Activated T-cell treated with anti-CD3 and anti-CD28 coated beads for 48 hours (primary cell): ENCODE measurements around the gene SLF2.

Source experiments
- DNase-seq: peaks from one replicate; pipeline ENCODE4 v3.0.0-alpha.2; 2020; ENCODE audit warnings: low read depth

Gene SLF2, protein sequence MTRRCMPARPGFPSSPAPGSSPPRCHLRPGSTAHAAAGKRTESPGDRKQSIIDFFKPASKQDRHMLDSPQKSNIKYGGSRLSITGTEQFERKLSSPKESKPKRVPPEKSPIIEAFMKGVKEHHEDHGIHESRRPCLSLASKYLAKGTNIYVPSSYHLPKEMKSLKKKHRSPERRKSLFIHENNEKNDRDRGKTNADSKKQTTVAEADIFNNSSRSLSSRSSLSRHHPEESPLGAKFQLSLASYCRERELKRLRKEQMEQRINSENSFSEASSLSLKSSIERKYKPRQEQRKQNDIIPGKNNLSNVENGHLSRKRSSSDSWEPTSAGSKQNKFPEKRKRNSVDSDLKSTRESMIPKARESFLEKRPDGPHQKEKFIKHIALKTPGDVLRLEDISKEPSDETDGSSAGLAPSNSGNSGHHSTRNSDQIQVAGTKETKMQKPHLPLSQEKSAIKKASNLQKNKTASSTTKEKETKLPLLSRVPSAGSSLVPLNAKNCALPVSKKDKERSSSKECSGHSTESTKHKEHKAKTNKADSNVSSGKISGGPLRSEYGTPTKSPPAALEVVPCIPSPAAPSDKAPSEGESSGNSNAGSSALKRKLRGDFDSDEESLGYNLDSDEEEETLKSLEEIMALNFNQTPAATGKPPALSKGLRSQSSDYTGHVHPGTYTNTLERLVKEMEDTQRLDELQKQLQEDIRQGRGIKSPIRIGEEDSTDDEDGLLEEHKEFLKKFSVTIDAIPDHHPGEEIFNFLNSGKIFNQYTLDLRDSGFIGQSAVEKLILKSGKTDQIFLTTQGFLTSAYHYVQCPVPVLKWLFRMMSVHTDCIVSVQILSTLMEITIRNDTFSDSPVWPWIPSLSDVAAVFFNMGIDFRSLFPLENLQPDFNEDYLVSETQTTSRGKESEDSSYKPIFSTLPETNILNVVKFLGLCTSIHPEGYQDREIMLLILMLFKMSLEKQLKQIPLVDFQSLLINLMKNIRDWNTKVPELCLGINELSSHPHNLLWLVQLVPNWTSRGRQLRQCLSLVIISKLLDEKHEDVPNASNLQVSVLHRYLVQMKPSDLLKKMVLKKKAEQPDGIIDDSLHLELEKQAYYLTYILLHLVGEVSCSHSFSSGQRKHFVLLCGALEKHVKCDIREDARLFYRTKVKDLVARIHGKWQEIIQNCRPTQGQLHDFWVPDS

DNA sequence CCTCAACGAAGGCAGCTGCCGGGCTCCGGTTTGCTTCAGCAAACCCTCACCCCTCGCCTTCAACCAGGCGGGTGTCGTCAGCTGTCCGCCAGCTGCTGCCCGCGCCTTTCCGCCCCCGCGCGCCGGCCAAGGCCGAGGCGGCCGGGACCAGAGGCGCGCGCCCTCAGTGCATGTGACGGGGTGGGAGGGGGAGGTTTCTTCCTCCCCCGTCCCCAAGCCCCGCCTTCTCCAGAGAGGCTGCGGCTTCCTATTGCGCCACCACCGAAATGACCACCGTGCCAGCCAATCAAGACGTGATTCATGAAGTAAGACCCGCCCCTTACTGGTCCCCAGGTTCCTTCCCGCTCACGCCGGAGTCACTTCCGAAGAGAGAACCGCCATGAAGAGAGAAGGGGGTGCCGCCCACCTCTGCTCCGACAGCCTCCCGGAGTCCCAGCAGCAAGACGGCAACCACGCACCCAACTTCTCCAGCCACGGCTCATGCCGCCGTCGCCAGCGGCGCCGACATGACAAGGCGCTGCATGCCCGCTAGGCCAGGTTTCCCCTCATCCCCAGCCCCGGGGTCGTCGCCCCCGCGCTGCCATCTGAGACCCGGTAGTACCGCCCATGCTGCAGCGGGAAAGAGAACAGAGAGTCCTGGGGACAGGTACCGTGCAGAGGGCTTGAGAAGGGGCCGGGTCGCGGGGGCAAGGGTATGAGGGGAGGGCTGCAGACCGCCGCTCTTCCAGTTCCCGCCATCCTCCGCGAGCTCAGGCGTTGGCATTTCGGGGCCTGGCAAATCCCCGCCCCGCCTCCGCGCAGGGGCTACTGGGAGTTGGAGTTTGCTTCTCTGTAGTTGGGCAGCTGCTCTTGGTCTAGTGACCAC lies at the start of gene SLF2:
SLF2 (plus strand) TSS at position 359 of the 865 bp plus-strand sequence; CDS start at position 507, 148 bp downstream.
- peak; percentile 89 for DNase-seq

DNA sequence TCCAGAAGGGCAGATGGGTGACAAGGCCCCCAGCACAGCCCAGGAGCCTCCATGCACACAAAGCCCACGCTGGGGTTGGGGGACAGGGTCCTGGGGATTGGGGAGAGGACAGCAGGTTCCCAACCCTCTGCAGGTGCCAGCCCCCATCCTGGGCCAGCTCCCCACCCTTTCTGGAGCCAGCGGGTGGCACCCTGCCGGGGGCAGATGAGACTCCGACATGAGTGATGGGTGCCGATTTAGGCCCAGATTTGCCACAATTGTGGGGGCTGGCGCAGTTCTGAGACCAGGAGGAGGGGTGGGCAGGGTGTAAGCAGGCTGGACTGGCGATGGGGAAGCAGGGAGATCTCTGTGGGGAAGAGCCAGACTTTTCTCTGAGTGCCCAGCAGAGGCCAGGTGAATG lies 49.3 kb upstream of the SLF2 start:
- no peak for DNase-seq

DNA sequence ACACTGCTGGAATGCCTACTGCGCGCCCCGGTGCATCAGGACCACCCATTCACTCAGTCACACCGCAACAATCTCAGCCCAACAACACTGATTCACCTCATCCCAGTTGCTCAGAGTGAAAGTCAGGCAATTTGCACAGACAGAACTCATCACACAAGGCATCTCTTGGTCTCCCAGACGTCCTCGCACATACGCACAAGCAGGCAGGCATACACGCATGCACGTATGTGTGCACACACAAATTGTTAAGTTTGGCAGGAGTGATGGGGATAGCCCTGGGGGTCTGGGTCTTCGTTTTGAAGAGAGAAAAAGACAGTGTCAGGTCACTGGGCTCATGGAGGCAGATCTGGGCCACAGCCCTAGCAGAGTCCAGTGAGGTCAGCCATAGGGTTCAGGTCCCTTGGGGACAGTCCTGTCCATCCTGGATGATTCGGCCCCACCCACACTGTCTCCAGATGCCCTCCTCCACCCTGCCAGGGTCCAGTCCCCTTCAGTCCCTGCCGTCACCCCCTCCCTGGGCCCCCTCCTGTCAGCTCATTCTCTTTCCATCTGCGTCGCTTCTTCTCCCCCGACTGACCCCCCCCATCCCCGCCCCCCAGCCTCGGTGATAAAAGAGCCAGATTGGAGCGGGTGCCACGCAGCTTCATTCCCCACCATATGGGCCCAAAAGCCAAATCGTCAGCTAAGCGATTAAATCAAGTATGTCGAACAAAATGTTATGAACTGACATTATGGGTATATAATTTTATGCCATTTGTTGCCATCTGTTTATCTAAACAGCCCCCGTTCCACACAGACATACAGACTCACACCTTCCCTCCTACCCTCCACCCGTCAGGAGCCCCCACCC lies 48.5 kb upstream of the SLF2 start:
- no peak for DNase-seq

DNA sequence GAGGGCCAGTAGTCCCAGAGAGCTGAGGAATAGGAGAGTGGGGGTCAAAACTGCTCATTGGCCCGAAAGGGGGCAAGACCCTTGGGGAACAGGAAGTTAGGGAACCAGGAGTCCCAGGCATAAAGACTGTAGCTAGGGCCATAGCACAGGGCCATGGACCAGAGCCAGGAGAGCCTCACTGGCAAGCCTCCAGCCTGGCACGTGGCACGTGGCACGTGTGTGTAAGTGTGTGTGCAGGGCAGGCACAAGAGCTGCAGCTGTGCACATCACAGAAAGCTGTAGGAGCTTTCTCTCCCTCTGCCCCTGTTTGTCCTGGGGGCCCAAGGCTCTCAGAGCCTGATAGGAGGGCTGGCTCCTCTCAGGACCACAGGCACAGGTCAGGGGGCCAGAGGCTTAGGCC lies 47.8 kb upstream of the SLF2 start:
- no peak for DNase-seq

DNA sequence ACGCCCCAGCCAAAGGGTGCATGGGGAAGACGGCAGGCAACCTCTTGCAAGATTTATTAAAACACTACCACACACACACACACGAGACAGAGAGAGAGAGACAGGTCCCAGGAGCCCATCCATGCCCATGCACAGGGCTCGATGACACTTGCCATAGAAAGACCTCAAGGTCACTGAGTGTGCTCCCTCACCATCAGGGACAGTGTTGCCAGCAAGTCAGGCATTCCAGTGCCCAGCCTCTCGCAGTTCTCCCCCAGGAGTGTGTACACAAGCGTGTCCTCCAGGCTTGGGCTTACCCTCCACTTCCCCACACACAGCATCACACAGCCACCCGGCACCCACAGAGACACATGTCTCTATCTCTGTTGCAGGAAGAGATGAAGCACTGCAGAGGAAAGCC lies 46.8 kb upstream of the SLF2 start:
- DNase-seq, result no peak

DNA sequence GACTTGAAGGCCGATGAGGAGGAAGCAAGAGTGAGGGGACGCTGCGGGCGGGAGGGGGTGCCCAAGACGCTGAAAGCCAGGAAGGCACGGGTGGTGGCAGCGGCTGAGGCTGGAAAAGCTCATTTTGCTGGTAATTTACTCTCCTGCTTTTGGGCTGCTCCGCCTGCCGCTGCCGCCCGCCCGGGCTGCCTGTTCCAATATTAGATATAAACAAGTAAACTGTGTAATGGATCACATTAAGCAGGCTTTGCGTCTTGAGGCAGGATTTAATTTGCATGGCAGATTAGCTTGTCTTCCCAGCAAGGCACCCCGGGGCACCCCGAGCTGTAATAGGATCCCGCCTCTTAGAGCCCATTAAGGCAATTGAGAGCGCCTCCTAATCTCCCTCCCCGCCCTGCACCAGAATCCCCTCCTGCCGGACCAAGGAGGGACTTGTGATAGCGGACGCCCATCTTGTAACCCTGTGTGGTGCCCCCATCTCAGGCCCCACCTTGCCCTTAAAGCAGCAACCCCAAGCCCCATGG lies 46.1 kb upstream of the SLF2 start:
- DNase-seq, result no peak

DNA sequence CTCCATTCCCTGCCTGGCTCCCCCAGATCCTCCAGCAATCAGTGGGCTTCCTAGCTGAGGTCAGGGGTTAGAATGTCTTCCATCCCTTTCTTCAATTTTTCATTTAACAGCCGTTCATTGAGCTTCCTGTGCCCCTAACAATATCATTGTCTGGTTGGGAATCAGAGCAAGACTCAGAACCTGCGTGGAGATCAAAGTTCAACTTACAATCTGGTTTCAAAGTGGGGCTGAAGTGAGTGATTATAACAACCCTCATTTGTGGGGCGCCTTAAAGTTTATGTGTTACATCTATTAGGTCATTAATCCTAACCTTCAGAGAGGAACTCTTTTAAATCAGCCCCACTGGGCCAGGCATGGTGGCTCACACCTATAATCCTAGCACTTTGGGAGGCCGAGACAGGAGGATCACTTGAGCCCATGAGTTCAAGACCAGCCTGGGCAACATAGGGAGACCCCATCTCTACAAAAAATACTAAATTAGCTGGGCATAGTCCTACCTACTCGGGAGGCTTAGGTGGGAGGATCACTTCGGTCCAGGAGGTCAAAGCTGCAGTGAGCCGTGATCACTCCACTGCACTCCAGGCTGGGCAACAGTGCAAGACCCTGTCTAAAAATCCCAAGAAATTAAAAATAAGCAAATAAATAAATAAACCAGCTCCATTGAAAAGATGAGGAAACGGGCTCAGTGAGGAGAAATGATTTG lies 45.4 kb upstream of the SLF2 start:
- DNase-seq, result no peak

DNA sequence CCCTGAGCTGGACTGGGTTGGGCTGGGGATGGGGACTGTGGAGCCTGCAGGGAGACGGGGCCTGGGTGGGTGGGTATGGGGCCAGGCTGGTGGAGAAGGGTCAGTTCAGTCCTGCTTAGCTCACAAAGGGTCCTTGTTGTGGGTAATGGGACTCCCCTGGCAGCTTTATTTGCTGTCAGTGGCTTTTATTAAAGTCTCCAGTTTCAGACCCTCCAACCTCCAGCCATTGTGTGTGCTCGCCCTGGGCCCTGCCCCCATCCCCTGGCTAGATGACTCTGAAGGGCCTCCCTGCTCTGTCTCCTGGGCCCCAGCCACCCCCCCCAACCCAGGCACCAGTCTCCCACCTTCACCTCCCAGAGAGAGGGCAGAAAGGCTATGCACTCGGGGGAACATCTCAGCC lies 44.4 kb upstream of the SLF2 start:
- no peak for DNase-seq

DNA sequence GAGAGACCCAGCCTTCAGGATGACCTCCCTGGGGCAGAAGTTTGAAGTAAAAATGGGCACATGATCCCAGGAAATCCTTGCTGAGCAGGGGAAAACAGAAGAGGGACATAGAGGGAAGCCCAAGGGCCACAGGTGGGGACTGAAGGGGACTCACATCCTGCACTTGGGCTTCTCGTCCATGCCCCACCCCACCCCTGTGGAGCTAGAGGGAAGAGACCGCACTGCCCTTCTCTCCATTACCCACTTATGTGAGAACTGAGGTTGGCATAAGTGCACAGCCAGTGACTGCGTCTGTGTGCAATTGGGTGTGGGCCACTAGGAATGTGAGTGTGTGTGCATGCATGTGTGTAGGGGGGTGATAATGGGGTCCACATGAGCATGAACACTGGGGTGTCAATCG lies 43.4 kb upstream of the SLF2 start:
- DNase-seq, result no peak

DNA sequence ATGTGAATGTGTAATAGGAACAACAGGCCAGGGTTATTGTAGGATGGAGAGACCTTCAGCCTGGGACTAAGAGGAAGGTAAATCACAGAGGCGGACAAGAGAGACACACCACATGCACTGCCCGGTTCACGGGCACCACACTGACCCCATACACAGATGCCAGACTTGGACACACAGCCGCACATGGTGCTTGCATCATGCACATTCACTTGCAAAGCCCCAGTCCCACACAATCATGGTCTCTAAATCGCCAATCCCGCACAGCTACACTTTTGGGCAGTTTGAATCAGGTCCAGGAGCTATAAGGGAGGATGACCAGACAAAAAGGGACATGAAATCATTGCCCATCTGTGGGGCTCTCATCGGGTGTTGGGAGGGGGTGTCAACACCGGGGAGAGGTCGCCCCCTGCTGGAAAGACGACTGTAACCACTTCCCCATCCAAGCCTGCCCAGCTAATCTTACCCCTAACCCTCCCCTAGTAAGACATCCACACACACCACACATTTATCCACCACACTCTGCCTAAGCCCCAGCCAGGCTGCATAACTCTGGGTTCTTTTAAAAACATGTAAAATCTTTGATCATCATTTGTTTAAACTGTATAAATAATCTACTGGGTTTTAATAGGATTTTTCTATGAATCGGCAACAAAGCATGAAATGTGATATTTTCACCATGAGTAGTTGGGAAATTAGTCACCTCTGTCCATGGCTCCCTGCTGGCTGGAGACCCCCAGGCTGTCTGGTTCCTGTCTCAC lies 40.5 kb upstream of the SLF2 start:
- DNase-seq, result peak; percentile 65

DNA sequence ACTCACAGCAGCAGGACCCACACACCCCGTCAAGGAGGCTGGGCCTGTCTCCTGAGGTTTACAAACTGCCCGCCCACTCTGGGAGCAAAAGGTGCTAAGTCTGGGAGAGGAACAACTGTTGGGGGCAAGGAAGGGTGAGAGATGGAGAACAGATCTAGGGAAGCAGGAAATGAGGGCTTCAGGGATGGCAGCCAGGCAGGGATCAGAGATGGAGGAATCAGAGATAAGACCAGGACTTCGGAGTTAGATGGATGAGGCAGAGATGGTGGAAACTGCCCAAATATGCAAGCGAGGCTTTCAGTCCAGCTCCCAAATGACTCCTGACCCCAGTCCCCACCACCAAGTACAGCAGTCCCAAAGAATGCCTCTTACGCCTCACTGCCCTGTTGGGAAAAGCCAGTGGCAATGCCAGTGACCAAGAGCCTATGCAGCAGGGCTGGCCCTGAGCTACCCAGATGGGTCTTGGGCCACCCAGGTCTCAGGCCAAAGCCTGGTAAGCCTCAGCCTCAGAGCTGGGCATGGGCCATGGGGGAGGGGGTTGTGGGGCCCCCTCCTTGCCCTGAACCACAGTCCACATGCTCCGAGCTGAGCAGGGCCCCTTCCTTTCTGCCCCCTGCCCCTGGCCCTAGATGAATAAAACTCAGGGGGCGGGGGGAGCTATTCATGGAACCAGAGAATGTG lies 39.5 kb upstream of the SLF2 start:
- no peak for DNase-seq

DNA sequence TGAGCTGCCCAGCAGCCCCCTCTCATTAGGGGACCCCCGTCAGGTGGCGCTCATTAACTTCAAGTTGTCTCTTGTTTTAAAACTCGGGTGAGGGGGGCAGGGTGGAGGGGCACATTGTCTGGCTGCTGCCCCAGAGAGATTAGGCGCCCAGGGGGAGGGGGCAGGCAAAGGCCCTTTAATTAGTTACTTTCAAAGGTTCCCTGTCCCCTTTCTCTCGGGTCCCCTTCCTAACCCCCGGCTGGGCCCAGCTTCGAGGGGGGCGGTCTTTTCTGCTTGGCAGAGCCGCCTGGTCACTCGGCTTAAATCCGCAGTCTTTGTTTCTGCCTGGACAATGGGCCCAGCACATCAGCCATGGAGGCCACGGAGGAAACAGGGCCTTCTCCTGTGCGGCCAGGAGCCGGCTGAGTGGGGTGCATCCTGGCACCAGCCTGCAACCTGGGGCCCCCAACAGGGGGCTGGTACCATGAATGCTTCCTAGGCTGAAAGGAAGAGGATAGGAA lies 38.9 kb upstream of the SLF2 start:
- DNase-seq, result no peak

DNA sequence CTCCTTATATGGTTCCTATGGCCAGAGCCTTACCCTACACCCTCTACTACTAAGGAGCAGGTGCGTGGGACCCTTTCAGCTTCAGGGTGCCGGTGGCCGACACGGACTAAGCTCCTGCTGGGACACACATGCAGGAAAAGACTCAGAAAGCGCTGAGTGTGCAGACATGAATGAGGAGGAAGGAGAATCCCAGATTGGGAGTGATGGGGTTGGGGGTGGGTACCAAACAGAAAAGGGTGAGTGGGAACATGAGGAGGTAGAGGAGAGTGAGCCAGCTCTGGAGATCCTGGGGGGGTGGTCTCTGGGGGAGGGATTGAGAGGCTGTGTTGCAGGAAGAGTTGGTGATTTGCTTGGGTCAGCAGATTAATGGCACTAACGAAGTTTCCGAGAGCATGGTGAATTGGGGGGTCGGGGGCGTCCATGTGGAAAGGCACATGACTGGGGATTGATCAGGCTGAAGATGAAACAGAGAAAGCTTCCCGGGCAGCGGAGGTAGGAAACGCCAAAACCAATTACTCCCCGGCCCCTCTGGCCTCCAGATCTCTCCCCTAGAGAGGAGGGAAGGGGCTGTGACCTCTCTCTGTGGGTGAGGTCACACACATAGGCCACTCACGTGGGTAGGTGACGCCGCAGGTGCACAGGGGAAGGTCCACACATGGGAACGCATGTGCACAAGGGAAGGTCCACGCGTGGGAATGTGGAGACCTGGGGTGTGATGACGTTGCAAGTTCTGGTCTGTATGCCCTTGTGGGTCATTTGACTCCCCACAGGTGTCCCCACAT lies 37.9 kb upstream of the SLF2 start:
- DNase-seq, result no peak

DNA sequence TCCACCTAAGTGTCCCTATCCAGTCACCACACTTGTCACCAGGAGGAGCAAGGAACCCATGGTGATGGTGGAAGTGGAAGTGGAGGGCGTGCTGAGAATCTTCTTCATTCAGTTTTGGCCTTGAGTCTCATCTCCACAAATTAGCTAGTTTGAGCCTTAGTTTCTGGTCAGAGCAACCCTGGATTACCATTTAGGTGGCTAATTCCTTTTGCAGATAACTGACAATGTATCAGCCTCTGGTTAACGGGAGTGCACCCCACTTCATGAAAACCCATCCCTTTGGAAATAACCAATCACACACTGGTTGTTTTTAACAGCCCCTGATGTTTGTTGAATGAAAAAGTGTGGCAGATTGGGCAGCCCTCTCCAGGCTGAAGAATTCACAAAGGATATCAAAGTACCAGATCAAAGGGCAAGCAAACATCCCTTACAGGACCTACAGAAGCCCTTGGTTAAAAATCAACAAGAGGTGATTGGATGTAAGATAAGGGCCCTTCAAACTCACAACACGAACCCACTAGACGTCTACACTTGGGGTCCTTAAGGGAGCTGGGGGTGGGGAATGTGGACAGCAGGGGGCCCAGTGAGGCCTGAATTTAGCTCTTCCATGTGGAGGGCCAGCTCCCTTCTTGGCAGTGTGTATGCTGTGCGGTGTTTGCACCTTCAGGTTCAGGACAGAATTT lies 37.1 kb upstream of the SLF2 start:
- no peak for DNase-seq

DNA sequence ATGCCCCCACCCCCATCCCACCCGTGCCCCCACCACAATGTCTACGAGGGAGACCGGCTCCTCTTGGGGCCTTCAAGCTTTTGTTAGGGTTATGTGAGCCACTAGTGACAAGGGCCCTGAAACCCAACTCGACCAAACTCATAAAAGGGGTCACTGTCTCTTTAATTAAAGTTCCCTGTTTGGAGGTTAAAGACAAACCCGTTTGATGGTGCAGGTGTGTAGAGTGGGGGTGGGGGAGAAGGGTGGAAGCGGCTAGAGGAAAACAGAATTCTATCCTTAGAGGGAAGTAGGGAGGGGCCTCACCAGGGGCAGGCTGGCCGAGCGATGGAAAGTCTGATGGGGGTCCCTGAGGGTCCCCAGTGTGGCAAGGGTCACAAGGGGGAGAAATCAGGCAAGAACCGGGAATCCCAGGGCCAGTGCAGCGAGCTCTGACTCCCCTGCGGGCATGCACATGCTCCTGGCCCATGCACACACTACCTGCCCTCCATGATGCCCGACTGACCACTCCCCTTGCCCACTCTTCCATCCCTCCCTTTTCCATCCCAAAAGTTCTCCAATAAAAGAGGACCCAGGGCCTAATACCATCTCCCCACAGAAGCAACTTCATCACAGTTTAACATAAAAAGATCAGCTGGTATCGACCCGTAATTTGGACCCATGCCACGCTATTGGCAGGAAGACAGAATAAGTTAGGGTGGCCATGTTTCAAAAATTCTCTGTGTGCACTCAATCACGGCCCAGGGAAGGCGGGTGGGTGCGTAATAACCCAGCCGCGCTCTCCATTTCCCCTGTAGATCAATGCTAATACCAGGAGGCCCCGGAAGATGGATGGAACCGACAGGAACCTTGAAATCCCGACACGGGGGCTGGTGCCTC lies 35.9 kb upstream of the SLF2 start:
- DNase-seq, result no peak

DNA sequence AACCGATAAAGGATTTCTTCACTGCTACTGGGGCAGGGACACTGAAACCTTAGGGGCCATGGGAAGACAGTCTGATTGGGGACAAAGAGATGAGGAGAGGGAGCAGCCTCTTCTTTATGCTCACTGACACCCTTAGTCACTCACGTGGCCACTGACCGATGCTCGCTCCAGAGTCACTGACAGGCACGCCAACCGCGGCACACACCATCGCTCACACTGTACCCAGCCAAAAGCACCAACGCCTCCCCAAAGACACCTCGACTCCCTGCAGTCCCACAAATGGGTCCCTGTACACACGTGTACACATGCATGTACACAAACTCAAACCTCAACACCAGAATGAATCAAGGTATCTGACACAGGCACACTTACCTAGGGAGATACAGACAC lies 35.3 kb upstream of the SLF2 start:
- no peak for DNase-seq
